Measurements from ENCODE around the gene MGRN1. TPM values are rescaled to one million over a fixed set of nuclear protein-coding genes. Genes with fewer than 3 reads are reported as not detected.

The MGRN1 gene
- total and polyA plus RNA-seq, 2 donors (not counting 1 experiment from before 2014, with no cell fraction given): 22.7 to 89.2 TPM

DNA sequence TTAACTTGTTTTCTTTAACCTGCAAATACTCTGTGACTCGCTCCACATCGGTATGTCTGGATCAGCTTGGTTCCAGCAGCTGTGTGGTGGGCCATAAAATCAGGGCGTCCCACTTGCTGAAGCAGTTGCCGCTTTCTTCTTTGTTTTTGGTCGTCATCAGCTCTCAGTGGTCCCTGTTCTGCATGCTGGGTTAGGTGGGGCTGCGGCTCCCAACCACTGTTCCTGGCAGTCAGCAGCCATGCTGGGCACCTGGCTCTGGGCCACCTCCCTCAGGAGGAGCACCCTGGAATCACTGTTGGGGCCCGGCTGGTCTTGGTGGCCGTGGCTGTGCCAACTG, 23.0 kb downstream of the MGRN1 start:
- Histone ChIP-seq H3K36me3 (replicated peaks in 1 of 2; ENCODE audit: control extremely low read depth in 1 of 2, control insufficient read depth in 1 of 2, extremely low read depth in 1 of 2, insufficient read depth in 2 of 2, low read length in 1 of 2) (peaks cover 0 to 23% of the 10 kb centered on the region in 2 experiments), H3K79me2 (ENCODE audit: control insufficient read depth, insufficient read depth, low read length) (peaks cover 80% of the 10 kb centered on the region), H3K27me3 (replicated peaks in 1 of 4; ENCODE audit: control extremely low read depth in 1 of 4, control insufficient read depth in 3 of 4, insufficient read depth in 4 of 4, low read length in 3 of 4) (no peaks in the 10 kb centered on the region), H3K4me2 (replicated peaks; ENCODE audit: low read depth, low read length, poor library complexity, severe bottlenecking) (no peak overlapping the region), H4K20me1 (ENCODE audit: control insufficient read depth, insufficient read depth, low read length, poor library complexity, severe bottlenecking) (peaks cover 82% of the 10 kb centered on the region), H3K9ac (ENCODE audit: low read length) (no peak overlapping the region), H2AFZ (ENCODE audit: insufficient read depth, low read depth, low read length, poor library complexity, severe bottlenecking) (no peak overlapping the region), H3K27ac (ENCODE audit: low read length in 2 of 2) (no peak overlapping the region), H3K4me1 (ENCODE audit: control insufficient read depth in 2 of 2, insufficient read depth in 2 of 2, low read length in 2 of 2) (peaks cover 0 to 20% of the 10 kb centered on the region in 2 donors), H3K9me3 (ENCODE audit: control extremely low read depth in 1 of 3, control insufficient read depth in 2 of 3, insufficient read depth in 1 of 3, low read length in 2 of 3) (peaks cover 0 to 4% (median 0%) of the 10 kb centered on the region in 3 donors), H3K4me3 (ENCODE audit: control extremely low read depth in 1 of 5, extremely low read depth in 1 of 5, insufficient read depth in 1 of 5, low read depth in 2 of 5, low read length in 4 of 5) (no peak overlapping the region)
- 99% methylated on average over 8 of the region's 8 CpGs for WGBS (ENCODE audit: insufficient coverage)
- Mint-ChIP-seq H3K27ac (no peak overlapping the region), H3K9me3 (ENCODE audit: insufficient read depth) (no peaks in the 10 kb centered on the region), H3K27me3 (no peaks in the 10 kb centered on the region), H3K4me3 (no peak overlapping the region), H3K4me1 (peaks cover 25% of the 10 kb centered on the region)
- ChIA-PET CTCF (interaction anchor here (0.5 kb wide), 1 partner anchor 588 kb away, joined by 3 read pairs; no protein-coding TSS in a partner anchor), POLR2A (interaction anchor here (0.5 kb wide), 1 partner anchor 18 kb away, joined by 3 read pairs; no protein-coding TSS in a partner anchor)
- no peak for DNase-seq
- ATAC-seq (ENCODE audit: low read depth): no peak
- TF ChIP-seq, protein P1, sequence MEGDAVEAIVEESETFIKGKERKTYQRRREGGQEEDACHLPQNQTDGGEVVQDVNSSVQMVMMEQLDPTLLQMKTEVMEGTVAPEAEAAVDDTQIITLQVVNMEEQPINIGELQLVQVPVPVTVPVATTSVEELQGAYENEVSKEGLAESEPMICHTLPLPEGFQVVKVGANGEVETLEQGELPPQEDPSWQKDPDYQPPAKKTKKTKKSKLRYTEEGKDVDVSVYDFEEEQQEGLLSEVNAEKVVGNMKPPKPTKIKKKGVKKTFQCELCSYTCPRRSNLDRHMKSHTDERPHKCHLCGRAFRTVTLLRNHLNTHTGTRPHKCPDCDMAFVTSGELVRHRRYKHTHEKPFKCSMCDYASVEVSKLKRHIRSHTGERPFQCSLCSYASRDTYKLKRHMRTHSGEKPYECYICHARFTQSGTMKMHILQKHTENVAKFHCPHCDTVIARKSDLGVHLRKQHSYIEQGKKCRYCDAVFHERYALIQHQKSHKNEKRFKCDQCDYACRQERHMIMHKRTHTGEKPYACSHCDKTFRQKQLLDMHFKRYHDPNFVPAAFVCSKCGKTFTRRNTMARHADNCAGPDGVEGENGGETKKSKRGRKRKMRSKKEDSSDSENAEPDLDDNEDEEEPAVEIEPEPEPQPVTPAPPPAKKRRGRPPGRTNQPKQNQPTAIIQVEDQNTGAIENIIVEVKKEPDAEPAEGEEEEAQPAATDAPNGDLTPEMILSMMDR (IDR thresholded peaks at IDR 0.05): no peak
- TF ChIP-seq EZH2 (IDR thresholded peaks at IDR 0.05; ENCODE audit: borderline replicate concordance, insufficient read depth, low read depth, low read length, poor library complexity, severe bottlenecking): no peak
- intact Hi-C loops (cut with micrococcal nuclease): no loop called here

DNA sequence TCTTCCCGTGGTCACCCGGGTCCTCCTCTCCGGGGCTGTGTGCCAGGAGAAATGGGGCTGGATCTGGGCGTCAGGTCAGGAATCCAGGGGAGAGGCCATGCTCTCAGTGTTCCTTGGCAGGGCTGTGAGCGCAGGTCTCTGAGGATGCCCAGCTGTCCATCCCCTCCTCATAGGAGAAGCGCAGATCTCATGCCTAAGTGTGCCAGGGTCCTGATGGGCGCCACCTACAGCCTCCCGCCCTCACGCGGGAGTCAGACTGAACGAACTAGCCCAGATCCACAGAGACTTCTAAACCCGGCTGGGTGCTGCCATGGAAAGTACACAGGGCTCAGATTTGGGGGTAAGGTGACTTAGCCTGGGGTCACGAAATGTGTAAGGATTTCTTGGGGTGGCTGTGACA, 24.3 kb downstream of the MGRN1 start:
- ATAC-seq (ENCODE audit: low read depth) (no peak), DNase-seq (no peak)
- Histone ChIP-seq H3K4me3 (ENCODE audit: control extremely low read depth in 1 of 5, extremely low read depth in 1 of 5, insufficient read depth in 1 of 5, low read depth in 2 of 5, low read length in 4 of 5) (no peak overlapping the region), H2AFZ (ENCODE audit: insufficient read depth, low read depth, low read length, poor library complexity, severe bottlenecking) (no peak overlapping the region), H3K9ac (ENCODE audit: low read length) (no peak overlapping the region), H3K4me1 (ENCODE audit: control insufficient read depth in 2 of 2, insufficient read depth in 2 of 2, low read length in 2 of 2) (peaks cover 0 to 20% of the 10 kb centered on the region in 2 donors), H3K9me3 (ENCODE audit: control extremely low read depth in 1 of 3, control insufficient read depth in 2 of 3, insufficient read depth in 1 of 3, low read length in 2 of 3) (peaks cover 0 to 4% (median 0%) of the 10 kb centered on the region in 3 donors), H4K20me1 (ENCODE audit: control insufficient read depth, insufficient read depth, low read length, poor library complexity, severe bottlenecking) (peaks cover 72% of the 10 kb centered on the region), H3K27me3 (replicated peaks in 1 of 4; ENCODE audit: control extremely low read depth in 1 of 4, control insufficient read depth in 3 of 4, insufficient read depth in 4 of 4, low read length in 3 of 4) (no peaks in the 10 kb centered on the region), H3K79me2 (ENCODE audit: control insufficient read depth, insufficient read depth, low read length) (peaks cover 67% of the 10 kb centered on the region), H3K4me2 (replicated peaks; ENCODE audit: low read depth, low read length, poor library complexity, severe bottlenecking) (no peak overlapping the region), H3K36me3 (replicated peaks in 1 of 2; ENCODE audit: control extremely low read depth in 1 of 2, control insufficient read depth in 1 of 2, extremely low read depth in 1 of 2, insufficient read depth in 2 of 2, low read length in 1 of 2) (peaks cover 0 to 28% of the 10 kb centered on the region in 2 experiments), H3K27ac (ENCODE audit: low read length in 2 of 2) (no peak overlapping the region)
- Mint-ChIP-seq H3K27ac (no peak overlapping the region), H3K4me3 (no peak overlapping the region), H3K4me1 (peaks cover 23% of the 10 kb centered on the region), H3K9me3 (ENCODE audit: insufficient read depth) (no peaks in the 10 kb centered on the region), H3K27me3 (no peaks in the 10 kb centered on the region)
- TF ChIP-seq, protein P1 (IDR thresholded peaks at IDR 0.05): no peak
- TF ChIP-seq EZH2 (IDR thresholded peaks at IDR 0.05; ENCODE audit: borderline replicate concordance, insufficient read depth, low read depth, low read length, poor library complexity, severe bottlenecking): no peak
- WGBS (ENCODE audit: insufficient coverage): 97% methylated on average over 12 of the region's 13 CpGs
- intact Hi-C loops (cut with micrococcal nuclease): no loop called here
- CTCF ChIA-PET: interaction anchor here (1.2 kb wide), 1 partner anchor 10 kb away, joined by 6 read pairs; no protein-coding TSS in a partner anchor
- POLR2A ChIA-PET: no interaction called here

Measured in B cell (primary cell).